Measurements from ENCODE around the gene BABAM2. TPM values are rescaled to one million over a fixed set of nuclear protein-coding genes. Genes with fewer than 3 reads are reported as not detected.
"Not testable (repeated sequence)": the region's sequence is repeated elsewhere in the genome, so short reads cannot be mapped to it uniquely, and the experiment has no call there.

The BABAM2 gene
- polyA plus RNA-seq, 4 donors = 43.6 to 58.2 (median 51.3) TPM

DNA sequence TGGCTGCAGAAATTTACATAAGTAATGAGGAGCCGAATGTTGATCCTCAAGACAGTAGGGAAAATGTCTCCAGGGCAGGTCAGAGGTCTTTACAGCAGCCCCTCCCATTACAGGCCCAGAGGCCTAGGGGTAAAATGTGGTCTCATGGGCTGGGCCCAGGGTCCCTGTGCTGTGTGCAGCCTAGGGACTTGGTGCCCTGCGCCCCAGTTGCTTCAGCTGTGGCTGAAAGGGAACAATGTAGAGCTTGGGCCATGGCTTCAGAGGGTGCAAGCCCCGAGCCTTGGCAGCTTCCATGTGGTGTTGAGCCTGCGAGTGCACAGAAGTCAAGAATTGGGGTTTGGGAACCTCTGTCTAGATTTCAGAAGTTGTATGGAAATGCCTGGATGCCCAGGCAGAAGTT is 77.5 kb downstream of the BABAM2 start:
- DNase-seq (ENCODE audit: low read depth in 4 of 4, low spot score in 2 of 4) = not testable (repeated sequence)

DNA sequence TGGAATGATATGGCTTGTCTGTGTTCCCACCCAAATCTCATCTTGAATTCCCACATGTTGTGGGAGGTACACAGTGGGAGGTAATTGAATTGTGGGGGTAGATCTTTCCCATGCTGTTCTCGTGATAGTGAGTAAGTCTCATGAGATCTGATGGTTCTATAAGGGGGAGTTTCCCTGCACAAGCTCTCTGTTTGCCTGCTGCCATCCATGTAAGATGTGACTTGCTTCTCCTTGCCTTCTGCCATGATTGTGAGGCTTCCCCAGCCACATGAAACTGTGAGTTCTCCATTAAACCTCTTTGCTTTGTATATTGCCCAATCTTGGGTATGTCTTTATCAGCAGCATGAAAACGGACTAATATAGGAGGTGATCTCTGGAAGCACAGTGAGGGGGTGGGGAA is 78.4 kb downstream of the BABAM2 start:
- not testable (repeated sequence) for DNase-seq (ENCODE audit: low read depth in 4 of 4, low spot score in 2 of 4)

DNA sequence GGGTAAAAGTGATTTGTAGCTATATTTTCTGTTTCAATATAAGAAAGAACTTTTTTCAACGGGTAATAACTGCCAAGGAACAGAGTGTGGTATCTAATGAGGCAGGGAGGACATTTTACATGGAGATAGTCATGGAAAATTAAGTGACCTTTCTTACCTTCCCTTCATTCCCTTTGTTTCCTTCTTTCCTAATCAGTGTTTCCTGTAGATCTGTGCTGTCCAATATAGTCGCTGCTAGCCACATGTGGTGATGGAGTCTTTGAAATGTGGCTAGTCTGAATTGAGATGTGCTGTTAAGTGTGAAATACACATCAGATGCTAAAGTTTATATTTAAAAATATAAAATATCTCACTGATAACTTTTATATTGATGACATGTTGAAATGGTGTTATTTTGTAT is 81.8 kb downstream of the BABAM2 start:
- DNase-seq (ENCODE audit: low read depth in 4 of 4, low spot score in 2 of 4) = no peak

DNA sequence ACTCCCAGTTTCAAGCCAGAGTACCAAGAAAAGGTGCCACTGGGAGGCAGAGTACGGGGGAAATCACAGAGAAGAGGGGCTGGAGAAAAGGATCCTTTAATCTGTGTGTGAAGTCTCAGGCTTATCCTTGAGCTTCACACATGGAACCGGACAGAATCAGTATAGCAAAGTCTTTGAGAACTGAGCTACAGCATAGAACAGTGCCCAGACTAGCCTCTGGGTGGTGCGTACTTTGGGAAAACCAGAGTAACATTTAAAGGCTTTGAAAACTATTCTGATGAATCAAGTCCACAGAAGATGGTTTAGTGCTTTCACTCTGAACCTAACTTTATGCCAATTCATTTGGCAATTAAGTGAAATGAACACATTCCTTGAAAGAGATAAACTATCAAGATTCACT is 83.1 kb downstream of the BABAM2 start:
- no peak for DNase-seq (ENCODE audit: low read depth in 4 of 4, low spot score in 2 of 4)

DNA sequence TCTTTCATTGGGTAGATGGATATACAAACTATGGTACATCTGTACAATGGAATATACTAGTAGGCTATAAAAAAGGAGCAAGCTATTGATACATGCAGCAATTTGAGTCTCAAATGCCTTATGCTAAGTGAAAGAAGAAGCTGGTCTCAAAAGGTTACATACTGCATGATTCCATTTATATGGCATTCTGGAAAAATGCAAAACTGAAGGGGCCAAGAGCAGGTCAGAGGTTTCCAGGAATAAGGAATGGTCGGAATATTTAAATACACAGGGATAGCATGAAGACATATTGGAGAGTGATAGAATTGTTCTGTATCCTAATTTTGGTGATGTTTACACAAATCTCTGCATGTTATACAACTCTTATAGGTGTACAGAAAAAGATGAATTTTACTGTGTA is 85.8 kb downstream of the BABAM2 start:
- DNase-seq (ENCODE audit: low read depth in 4 of 4, low spot score in 2 of 4) = no peak

DNA sequence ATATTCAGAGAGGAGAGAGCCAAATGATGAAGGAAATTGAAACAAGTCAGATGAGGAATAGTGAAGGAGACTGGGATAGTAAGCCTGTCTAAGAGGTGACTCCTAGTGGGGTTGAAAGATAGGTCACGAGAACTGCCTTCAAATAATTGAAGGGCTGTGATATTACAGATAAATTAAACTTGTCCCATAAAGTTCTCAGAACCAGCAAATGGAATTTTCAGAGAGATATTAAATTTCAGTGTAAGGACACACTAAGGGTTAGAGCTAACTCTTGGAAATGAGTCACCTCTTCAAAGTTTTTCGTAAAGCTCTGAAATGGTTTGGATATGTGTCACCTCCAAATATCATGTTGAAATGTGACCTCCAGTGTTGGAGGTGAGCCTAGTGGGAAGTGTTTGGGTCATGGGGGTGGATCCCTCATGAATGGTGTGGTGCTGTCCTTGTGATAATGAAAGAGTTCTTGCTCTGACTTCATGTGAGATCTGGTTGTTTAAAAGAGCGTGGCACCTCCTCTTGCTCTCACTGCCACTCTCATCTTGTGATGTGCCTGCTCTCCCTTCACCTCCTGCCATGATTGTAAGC is 87.3 kb downstream of the BABAM2 start:
- no peak for DNase-seq (ENCODE audit: low read depth in 4 of 4, low spot score in 2 of 4)

DNA sequence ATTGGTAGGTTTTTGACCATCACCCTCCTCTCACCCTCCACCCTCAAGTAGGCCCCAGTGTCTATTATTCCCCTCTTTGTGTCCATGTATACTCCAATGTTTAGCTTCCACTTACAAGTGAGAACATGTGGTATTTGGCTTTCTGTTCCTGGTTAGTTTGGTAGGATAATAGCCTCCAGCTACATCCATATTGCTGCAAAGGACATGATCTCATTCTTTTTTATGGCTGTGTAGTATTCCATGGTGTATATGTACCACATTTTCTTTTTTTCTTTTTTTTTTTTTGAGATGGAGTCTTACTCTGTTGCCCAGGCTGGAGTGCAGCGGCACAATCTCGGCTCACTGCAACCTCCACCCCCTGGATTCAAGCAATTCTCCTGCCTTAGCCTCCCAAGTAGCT is 88.2 kb downstream of the BABAM2 start:
- not testable (repeated sequence) for DNase-seq (ENCODE audit: low read depth in 4 of 4, low spot score in 2 of 4)

DNA sequence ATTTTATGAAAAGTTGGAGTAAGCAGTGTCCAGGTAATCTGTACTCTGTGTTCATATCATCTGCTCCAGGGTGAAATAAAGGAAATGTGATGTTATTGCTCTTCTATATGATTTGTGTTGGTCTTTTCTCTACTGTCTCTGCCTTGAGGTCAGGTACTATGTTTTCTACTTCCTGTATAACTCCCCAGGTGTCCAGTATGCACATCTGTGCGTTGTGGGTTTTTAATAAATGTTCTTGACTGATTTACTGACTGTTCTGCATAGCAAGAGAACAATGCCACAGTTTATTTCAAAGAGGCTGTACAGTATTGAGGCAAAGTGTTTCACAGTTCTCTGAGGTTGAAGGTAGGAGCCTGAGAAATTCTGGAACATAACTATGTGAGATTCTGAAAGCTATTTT is 89.7 kb downstream of the BABAM2 start:
- no peak for DNase-seq (ENCODE audit: low read depth in 4 of 4, low spot score in 2 of 4)

DNA sequence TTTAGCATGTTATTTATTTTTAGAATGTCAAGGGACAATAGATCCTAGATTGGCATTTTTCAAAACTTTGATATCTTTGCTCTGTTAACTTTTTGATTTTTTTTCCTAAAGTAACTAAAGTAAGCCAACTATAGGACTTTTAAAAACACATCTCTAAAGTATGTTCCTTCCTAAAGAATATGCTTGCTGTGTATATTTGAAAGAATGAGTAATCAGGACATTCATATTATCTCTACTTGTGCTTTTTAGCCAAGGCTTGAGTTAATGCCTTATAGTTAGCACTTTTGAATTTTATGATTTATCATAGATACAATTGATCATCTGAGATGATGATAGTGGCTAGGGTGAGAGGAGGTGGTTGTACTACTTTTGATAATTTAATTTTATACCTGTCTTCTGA is 93.6 kb downstream of the BABAM2 start:
- DNase-seq (ENCODE audit: low read depth in 4 of 4, low spot score in 2 of 4) = no peak

DNA sequence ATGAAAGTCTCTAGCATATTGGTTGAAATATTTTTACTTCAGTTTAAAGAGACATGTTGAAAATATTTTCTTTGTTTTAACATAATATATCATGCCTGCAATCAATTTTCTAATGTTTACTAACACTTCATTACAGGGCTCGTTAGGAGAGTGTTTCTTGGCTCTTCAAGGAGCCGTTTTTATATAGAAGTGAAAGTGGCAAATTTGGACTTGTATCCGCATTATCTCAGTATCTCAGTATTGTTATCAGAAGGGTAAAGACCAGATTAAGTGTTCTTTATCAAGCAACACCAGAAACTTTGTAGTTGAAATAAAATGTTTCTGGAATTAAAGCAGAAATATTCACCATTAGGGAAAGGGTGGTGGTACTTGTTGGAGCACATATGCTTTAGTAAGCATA is 97.8 kb downstream of the BABAM2 start:
- DNase-seq (ENCODE audit: low read depth in 4 of 4, low spot score in 2 of 4) = no peak

DNA sequence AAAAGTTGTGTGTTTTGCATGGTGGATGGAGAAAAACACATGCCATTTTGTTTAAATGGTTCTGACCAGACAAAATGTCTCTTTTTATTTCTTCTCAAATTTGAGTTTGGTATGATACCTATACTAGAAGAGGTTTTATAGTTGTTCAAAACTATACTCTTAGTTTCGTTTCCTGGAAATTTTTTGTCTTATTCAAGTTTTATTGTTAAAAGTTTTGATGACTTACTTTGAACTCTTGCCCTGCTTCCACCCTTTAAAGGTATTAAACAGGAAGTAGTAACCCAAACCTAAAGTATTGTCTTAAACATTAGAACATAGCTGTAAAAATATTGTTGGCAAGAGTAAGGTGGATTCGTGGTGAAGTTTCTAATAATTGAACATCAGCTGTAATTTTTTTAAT is 98.2 kb downstream of the BABAM2 start:
- no peak for DNase-seq (ENCODE audit: low read depth in 4 of 4, low spot score in 2 of 4)

DNA sequence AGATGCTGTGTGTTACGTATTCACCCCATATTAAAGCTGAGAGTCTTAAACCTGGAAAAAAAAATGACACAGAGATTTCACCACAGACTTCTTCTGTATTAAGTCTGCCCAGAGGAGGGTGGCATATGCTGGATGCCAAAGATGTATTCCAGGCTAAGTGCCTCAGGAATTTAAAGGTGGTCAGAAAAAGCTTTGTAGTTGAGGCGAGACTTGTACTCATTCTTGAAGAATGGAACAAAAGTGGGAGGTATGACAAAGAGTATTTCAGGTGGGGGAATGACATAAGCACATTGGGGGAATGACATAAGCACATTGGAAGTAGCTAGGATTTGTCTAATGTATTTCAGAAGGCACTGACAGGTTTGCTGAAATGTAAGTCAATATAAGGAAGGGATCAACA is 98.6 kb downstream of the BABAM2 start:
- DNase-seq (ENCODE audit: low read depth in 4 of 4, low spot score in 2 of 4) = no peak

DNA sequence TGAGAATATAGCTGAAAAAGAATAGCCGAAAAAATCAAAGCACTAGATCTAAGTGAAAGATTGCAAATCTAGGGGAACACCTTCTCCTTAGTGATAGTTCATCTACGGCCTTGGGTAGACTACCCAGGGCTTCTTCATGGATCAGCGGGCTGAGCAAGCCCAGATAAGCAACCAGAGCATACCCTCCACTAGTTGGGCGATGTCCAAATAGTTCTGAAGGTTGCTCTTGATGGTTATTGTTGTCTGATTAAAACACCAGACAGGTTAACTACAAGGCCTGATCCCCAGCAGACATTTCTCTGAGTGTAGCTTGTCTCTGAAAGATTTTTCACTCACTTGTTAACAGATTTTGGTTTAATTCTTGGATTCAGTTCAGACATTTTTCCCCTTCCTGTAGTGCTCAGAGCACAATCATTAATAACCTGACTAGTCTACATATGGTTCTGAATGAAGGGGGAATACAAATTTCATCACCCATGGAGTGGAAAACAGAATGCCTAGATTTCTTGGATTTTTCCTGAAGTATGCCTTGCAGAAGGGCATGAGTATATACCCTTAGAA is 99.6 kb downstream of the BABAM2 start:
- no peak for DNase-seq (ENCODE audit: low read depth in 4 of 4, low spot score in 2 of 4)

DNA sequence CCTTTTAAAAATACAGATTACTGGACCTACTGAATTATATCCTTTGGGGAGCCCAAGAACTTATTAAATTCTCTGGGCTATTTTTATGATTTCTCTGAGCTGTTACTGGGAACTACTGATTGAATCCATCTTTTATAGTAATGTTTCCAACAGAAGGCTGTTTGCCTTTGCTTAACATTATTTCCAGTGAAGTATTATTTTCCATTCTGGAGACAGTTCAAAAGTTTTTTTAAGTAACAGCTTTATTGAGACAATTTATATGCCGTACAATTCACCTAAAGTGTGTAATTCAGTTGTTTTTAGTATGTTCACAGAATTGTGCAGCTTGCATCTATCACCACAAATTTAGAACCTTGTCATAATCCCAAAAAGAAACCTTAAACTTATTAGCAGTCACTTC is 100.6 kb downstream of the BABAM2 start:
- no peak for DNase-seq (ENCODE audit: low read depth in 4 of 4, low spot score in 2 of 4)

DNA sequence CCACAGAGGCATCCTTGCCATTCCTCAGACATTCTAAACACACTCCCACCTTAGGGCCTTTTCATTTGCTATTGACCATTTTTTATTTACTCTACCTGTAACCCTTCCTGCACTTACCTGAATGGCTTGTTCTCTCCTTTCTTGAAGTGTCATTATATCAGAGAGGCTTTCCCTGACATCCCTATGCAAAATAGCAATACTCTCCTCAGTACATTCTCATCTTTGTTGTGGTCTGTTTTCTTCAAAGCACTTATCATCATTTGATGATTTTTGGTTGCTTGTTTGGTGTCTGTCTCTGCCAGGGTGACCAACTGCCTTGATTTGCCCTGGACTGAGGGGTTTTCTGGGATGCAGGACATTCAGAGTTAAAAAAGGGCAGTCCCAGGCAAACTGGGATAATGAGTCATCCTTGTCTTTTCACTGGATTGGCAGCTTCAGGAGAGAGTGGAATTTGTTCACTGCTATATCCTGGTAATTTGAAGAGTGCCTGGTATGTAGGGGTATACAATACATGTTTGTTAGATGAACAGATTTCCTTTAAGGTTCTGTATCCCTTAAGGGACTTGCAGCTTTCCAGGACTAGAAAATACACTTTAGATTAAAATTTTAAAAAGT is 102.4 kb downstream of the BABAM2 start:
- DNase-seq (ENCODE audit: low read depth in 4 of 4, low spot score in 2 of 4) = no peak

DNA sequence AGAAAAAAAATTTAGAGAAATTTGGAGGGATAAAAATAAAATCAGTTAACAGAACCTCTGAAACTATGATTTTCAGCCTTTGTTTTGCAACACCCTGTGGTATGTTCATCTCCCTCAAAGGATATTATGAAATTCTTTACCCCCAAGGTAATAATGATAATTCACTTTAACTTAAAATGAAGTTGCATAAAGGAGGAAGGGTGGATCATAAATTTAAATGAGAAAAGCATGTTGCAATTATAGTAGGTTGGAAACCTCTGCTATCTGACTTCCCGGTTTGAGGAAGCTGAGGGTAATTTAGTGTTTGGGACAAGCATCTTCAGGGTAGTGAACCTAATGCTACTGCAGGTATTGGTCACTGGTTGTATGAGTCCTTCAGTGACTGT is 102.9 kb downstream of the BABAM2 start:
- no peak for DNase-seq (ENCODE audit: low read depth in 4 of 4, low spot score in 2 of 4)

DNA sequence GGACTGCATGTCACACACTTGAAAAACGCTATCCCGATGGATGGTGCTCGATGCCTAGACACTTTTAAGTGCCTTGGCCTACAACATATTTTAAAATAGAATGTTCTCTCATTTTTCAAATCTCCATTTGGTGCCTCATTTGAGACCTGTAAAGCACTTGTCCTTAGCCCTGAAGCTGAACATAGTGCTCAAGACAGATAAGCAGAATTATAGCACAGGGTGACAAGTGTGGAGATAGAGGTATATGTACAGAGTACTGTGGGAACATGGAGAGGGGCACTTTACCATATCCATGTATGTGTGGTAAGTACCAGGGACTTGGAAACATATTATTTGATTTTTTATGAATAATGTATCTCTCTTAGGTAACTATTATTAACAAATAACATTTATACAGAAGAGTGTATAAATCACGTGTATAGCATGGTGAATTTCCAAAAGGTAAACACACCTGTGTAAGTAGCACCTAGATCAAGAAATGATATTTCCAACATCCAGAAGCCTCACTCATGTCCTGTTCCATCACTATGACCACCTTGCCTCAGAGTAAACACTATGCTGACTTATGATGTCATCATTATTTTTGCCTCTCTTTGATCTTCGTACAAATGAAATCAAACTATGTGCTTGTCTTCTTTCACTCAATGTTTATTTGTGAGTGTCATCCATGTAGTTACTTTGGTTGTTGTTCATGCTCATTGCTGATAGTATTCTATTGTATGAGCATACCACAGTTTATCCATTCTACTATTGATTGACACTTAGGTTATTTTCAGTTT is 103.6 kb downstream of the BABAM2 start:
- DNase-seq (ENCODE audit: low read depth in 4 of 4, low spot score in 2 of 4) = no peak

DNA sequence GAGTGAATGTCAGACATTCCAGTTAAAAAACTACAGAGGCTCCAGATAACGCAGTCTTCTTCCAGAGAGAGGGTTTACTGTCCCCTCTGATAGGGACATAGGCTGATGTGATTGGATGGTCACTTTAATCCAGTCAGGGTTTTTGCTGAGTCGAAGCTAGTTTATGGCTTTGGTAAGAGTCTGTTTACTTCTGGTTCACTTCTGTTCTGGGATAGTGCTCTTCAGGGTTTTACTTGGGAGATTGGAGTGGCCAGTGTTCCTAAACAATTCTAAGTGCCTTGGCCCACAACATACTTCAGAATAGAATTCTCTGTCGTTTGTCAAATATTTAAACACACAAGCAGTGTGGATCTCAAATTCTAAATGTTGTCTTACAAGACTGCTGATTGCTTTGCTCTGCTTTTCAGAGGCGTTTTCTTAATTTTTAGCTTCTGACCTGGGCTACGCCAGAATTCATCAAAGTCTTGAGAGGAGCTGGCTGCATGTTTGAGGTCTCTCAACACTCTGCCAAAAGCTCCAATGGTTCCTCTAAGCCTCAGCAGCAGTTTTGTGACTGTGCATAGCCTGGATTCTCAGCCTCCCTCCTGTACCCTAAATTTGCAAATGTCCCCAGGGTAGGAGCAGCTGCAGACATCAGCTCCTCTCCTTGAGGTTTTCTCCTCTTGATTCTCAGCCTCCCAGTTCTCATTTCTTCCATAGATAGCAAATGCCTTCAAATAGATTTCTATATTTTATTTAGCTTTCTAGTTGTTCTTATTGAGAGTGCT is 105.8 kb downstream of the BABAM2 start:
- DNase-seq (ENCODE audit: low read depth in 4 of 4, low spot score in 2 of 4) = no peak

DNA sequence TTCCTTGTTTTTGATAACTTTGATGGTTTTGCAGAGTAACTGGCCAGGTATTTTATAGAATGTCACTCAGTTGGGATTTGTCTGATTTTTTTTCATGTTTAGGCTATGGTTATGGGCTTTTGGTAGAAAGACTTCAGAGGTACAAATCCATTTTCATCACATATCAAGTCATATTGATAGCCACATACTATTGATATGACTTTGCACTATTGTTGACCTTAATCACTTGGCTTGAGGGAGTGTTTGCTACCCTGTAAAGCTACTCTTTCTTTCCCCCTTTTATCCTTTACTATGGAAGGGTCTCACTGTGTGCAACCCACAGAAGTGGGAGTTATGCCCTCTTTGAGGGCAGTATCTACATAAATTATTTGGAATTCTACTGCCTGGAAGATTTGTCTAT is 109.8 kb downstream of the BABAM2 start:
- DNase-seq (ENCODE audit: low read depth in 4 of 4, low spot score in 2 of 4) = no peak

DNA sequence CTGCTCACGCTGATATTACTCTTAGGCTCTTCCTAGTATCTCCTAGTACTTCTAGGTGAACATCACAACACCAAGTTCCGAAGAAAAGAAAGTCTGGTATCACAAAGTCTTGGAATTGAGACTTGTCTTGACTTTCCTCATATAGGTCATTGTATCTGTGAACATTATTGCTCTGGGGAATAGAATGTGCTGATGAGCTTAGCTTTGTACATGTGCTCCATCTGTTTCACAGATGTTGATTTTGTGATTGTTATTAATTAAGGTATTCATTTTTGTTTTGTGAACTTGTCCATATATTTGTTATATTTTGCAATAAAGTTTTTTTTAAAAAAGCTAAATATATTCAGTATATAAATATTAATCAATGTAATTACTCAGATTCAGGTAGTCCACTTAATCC is 111.7 kb downstream of the BABAM2 start:
- no peak for DNase-seq (ENCODE audit: low read depth in 4 of 4, low spot score in 2 of 4)

DNA sequence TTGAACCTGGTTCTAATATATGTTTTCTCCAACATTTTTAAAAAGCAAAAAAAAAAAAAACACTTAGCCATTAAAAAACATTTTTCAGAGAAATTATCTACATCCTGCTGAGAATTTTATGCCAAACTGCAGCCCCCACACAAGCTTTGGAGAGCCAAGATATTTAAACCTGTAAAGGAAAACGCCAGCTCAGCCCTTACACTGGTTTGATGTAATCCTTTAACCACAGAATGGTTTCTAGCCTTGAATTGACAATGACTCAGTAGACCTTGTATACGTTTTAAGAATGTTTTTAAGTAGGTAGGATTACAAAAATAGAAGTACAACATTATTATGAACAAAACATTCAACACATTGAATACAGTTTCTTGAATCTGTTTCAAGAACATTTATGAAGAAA is 113.6 kb downstream of the BABAM2 start:
- DNase-seq (ENCODE audit: low read depth in 4 of 4, low spot score in 2 of 4) = no peak

Data from left renal cortex interstitium (tissue), 4 donors.